Measurements from ENCODE around the gene COMMD6. TPM values are rescaled to one million over a fixed set of nuclear protein-coding genes. Genes with fewer than 3 reads are reported as not detected.

The COMMD6 gene
- total RNA-seq, 2 experiments from 2014 or later, result 128 TPM

DNA sequence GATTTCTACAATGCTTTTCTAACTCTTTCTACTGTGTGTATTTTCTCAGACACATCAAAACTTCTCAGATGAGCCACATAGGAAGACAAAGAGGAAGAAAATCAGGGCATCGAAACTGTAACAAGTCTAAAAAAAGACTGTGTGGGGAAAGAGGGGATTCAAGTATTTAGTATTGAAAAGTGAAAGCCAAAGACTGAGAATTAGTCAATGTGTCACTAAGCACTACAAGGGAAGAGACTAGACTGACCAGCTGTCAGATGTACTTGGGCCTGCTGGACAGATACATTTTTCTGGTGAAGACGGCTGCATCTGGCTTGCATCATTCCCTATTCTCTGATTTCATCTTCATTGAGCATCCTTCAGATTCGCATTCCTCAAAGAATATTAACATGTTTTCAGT, 25.4 kb downstream of the COMMD6 start:
- Mint-ChIP-seq H3K36me3 (ENCODE audit: low read depth) (no peaks in the 10 kb centered on the region), H3K27me3 (peaks cover 5% of the 10 kb centered on the region), H3K27ac (no peak overlapping the region), H3K9me3 (no peaks in the 10 kb centered on the region), H3K4me3 (no peak overlapping the region), H3K4me1 (no peaks in the 10 kb centered on the region)
- ChIA-PET POLR2A (no interaction called here), CTCF (no interaction called here)
- no peak for DNase-seq

GRCh38 chr13:75511051-75511625, 26.5 kb downstream of the COMMD6 start:
- Mint-ChIP-seq H3K27me3 (peaks cover 5% of the 10 kb centered on the region), H3K36me3 (ENCODE audit: low read depth) (no peaks in the 10 kb centered on the region), H3K27ac (no peak overlapping the region), H3K4me3 (no peak overlapping the region), H3K9me3 (no peaks in the 10 kb centered on the region), H3K4me1 (no peaks in the 10 kb centered on the region)
- ChIA-PET CTCF (no interaction called here), POLR2A (no interaction called here)
- no peak for DNase-seq

DNA sequence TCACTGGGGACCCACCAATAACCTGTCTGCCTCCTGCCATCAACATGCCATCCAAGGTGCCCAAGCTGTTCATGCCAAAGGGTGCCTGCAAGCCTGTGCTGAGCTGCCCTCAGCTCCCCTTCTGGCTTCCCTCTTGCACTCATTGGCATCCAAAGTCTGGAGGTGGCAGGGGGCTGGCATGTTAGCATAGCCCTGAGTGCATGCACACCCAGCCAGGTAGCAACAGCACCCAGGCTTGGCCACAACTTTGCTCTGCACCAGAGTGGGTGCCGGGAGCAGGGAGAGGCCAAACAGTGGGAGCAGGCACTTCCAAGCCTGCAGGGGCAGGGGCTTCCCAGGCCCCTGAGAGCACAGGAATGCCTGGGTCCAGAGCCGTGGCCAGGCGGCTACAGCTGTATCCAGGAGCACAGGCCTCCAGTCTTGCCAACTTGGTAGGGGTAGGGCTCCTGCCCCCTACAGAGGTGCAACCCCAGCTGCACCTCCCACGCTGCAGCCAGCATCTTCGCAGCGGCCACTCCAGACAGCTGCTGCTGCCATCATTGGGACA, 29.6 kb downstream of the COMMD6 start:
- CTCF ChIA-PET, result no interaction called here
- POLR2A ChIA-PET, result no interaction called here
- no peak overlapping the region for H3K4me3 Mint-ChIP-seq
- H3K27ac Mint-ChIP-seq, result no peak overlapping the region
- H3K9me3 Mint-ChIP-seq, result no peaks in the 10 kb centered on the region
- DNase-seq, result no peak
- H3K27me3 Mint-ChIP-seq, result peaks cover 2% of the 10 kb centered on the region
- no peaks in the 10 kb centered on the region for H3K4me1 Mint-ChIP-seq
- no peaks in the 10 kb centered on the region for H3K36me3 Mint-ChIP-seq (ENCODE audit: low read depth)

GRCh38 chr13:75507027-75508001, 30.3 kb downstream of the COMMD6 start:
- DNase-seq, result no peak
- Mint-ChIP-seq H3K4me1 (no peaks in the 10 kb centered on the region), H3K27me3 (peaks cover 5% of the 10 kb centered on the region), H3K27ac (no peak overlapping the region), H3K9me3 (no peaks in the 10 kb centered on the region), H3K4me3 (no peak overlapping the region), H3K36me3 (ENCODE audit: low read depth) (no peaks in the 10 kb centered on the region)
- ChIA-PET POLR2A (no interaction called here), CTCF (no interaction called here)

DNA sequence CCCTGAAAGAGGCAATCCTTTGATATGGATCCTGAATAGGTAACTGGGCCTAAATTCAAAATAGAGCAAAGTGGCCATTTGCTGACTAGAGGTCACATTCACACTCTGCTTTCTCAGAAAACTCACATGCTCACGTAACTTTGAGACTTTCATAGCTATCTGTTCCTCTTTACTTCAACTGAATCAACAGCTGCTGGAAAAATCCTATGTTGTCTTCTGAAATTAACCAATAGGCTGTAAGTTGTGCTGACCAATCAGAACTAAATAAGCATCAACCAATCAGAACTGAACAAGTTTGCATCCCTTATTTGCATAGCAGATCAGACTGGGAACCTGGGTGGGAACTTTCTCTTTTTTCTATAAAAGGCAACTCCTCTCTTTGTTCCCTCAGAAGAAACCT, 31.6 kb downstream of the COMMD6 start:
- Mint-ChIP-seq H3K36me3 (ENCODE audit: low read depth) (no peaks in the 10 kb centered on the region), H3K27ac (no peak overlapping the region), H3K4me1 (no peaks in the 10 kb centered on the region), H3K9me3 (no peaks in the 10 kb centered on the region), H3K4me3 (no peak overlapping the region), H3K27me3 (peaks cover 5% of the 10 kb centered on the region)
- CTCF ChIA-PET, result no interaction called here
- POLR2A ChIA-PET, result no interaction called here
- no peak for DNase-seq

GRCh38 chr13:75505327-75505726, 32.3 kb downstream of the COMMD6 start:
- DNase-seq, result no peak
- Mint-ChIP-seq H3K27me3 (peaks cover 5% of the 10 kb centered on the region), H3K27ac (no peak overlapping the region), H3K4me1 (no peaks in the 10 kb centered on the region), H3K9me3 (no peaks in the 10 kb centered on the region), H3K4me3 (no peak overlapping the region), H3K36me3 (ENCODE audit: low read depth) (no peaks in the 10 kb centered on the region)
- ChIA-PET POLR2A (no interaction called here), CTCF (no interaction called here)

- Mint-ChIP-seq H3K27ac (no peak overlapping the region), H3K36me3 (ENCODE audit: low read depth) (no peaks in the 10 kb centered on the region), H3K4me1 (no peaks in the 10 kb centered on the region), H3K9me3 (no peaks in the 10 kb centered on the region), H3K27me3 (peaks cover 23% of the 10 kb centered on the region), H3K4me3 (no peak overlapping the region)
- POLR2A ChIA-PET, result no interaction called here
- DNase-seq, result no peak
- CTCF ChIA-PET, result no interaction called here
These were observed 41.7 kb downstream of the COMMD6 start for GRCh38 chr13:75495938-75496337.

DNA sequence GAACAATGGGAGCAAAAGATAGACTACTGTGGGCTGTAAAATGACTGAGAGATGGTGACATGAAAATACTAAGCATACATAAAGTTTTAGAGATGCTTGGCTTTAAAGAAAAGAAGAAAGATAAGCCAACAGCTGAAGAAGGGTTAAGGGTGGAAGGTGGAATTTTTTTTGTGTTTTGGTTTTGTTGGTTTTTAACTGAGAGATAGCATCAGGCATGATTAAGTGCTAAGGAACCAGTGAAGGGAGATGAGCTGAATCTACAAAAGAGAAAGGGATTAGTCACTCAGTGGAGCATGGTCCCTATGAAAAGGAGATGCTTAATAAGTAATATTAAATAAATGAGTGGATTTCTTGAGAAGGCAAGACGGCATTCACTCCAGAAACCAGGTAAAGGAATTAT, 43.1 kb downstream of the COMMD6 start:
- POLR2A ChIA-PET, result no interaction called here
- CTCF ChIA-PET, result interaction anchor here (0.6 kb wide), 1 partner anchor 12 kb away, joined by 3 read pairs; the partner anchor contains the start of gene TBC1D4
- Mint-ChIP-seq H3K27ac (no peak overlapping the region), H3K9me3 (no peaks in the 10 kb centered on the region), H3K4me1 (peaks cover 4% of the 10 kb centered on the region), H3K4me3 (no peak overlapping the region), H3K27me3 (peaks cover 21% of the 10 kb centered on the region), H3K36me3 (ENCODE audit: low read depth) (no peaks in the 10 kb centered on the region)
- no peak for DNase-seq

DNA sequence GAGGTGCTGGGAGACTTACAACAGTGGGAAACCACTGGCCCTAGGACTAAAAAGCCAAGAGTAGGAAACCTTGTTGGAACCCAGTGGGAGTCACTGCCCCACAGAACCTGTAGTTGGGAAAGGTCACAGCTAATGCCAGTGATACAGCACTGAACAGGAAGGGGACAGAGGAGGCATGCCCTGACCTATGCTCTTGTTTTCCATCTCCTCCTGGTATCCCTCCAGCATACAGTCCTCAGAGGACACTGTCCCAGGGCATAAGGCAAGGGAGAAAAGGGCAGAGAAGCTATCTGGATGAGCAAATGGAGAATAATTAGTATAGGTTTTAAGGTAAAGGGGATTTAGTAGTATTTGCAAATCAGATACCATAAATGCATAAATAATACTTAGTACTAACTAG, 44.5 kb downstream of the COMMD6 start:
- ChIA-PET CTCF (interaction anchor here (2.5 kb wide), 1 partner anchor 11 kb away, joined by 11 read pairs; the partner anchor contains the start of gene TBC1D4), POLR2A (no interaction called here)
- Mint-ChIP-seq H3K27ac (no peak overlapping the region), H3K4me1 (peaks cover 5% of the 10 kb centered on the region), H3K4me3 (no peak overlapping the region), H3K27me3 (peaks cover 21% of the 10 kb centered on the region), H3K36me3 (ENCODE audit: low read depth) (no peaks in the 10 kb centered on the region), H3K9me3 (no peaks in the 10 kb centered on the region)
- no peak for DNase-seq

- CTCF ChIA-PET, result interaction anchor here (2.5 kb wide), 1 partner anchor 10 kb away, joined by 11 read pairs; the partner anchor contains the start of gene TBC1D4
- no peak for DNase-seq
- peaks cover 5% of the 10 kb centered on the region for H3K4me1 Mint-ChIP-seq
- no peak overlapping the region for H3K27ac Mint-ChIP-seq
- no peaks in the 10 kb centered on the region for H3K9me3 Mint-ChIP-seq
- no peak overlapping the region for H3K4me3 Mint-ChIP-seq
- no peaks in the 10 kb centered on the region for H3K36me3 Mint-ChIP-seq (ENCODE audit: low read depth)
- peaks cover 25% of the 10 kb centered on the region for H3K27me3 Mint-ChIP-seq
- POLR2A ChIA-PET, result no interaction called here
These were observed 45.3 kb downstream of the COMMD6 start for GRCh38 chr13:75492389-75492788.

DNA sequence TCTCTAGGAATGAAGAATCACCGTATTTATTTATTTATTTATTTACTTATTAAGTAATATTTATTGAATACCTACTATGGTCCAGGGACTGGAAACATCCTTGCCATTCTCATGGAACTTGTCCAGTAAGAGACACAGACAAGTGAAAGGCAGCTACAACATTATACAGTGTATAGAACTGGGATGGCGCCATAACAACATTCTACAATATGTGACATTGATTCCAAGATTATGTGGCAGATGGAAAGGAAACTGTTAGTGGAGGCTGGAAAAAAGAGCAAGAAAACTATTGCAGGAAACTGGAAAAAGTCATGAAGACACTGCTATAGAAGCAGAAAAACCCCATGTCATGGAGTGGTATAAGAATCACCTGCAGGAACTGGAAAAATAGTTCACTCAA, 46.3 kb downstream of the COMMD6 start:
- POLR2A ChIA-PET, result interaction anchor here (1.1 kb wide), 1 partner anchor 46 kb away, joined by 3 read pairs; no protein-coding TSS in a partner anchor
- no peak for DNase-seq
- Mint-ChIP-seq H3K27ac (no peak overlapping the region), H3K36me3 (ENCODE audit: low read depth) (no peaks in the 10 kb centered on the region), H3K4me3 (no peak overlapping the region), H3K27me3 (peaks cover 32% of the 10 kb centered on the region), H3K4me1 (peaks cover 5% of the 10 kb centered on the region), H3K9me3 (no peaks in the 10 kb centered on the region)
- CTCF ChIA-PET, result interaction anchor here (2.5 kb wide), 1 partner anchor 9 kb away, joined by 11 read pairs; the partner anchor contains the start of gene TBC1D4

- H3K4me3 Mint-ChIP-seq, result no peak overlapping the region
- ChIA-PET POLR2A (no interaction called here), CTCF (no interaction called here)
- no peaks in the 10 kb centered on the region for H3K9me3 Mint-ChIP-seq
- peaks cover 5% of the 10 kb centered on the region for H3K4me1 Mint-ChIP-seq
- no peak for DNase-seq
- H3K27ac Mint-ChIP-seq, result no peak overlapping the region
- H3K36me3 Mint-ChIP-seq (ENCODE audit: low read depth), result no peaks in the 10 kb centered on the region
- peaks cover 41% of the 10 kb centered on the region for H3K27me3 Mint-ChIP-seq
These were observed 48.0 kb downstream of the COMMD6 start for GRCh38 chr13:75489502-75490263.

Data from activated CD4-positive, alpha-beta memory T cell treated with anti-CD3 and anti-CD28 coated beads, Interleukin-2, amount 10 ng/mL, durations not matched to agents 7 days and 5 days (primary cell).